Peyer's patch (tissue), 4 donors: ENCODE measurements around the gene CPT1C. TPM values are rescaled to one million over a fixed set of nuclear protein-coding genes. Genes with fewer than 3 reads are reported as not detected.
A peak's percentile ranks its signal among the peaks of the same experiment; 100 is the strongest.

ENCODE experiments used
- DNase-seq, 3 donors: peaks; one replicate each; pipeline ENCODE4 v3.0.0-alpha.2; 2017 to 2019
- H3K27ac ChIP-seq, 4 donors: fragments of 200-600 bp; sonication (generic); one replicate each; pipeline ENCODE4 v1.5.1; 2016 to 2019
- H3K27me3 ChIP-seq, 2 donors: fragments of 200-600 bp; sonication (generic); one replicate each; pipeline ENCODE4 v1.5.1; 2019
- H3K36me3 ChIP-seq, 3 donors: fragments of 200-600 bp; sonication (generic); one replicate each; pipeline ENCODE4 v1.5.1; 2016 to 2019
- H3K4me1 ChIP-seq, 4 donors: fragments of 200-600 bp; sonication (generic); one replicate each; pipeline ENCODE4 v1.5.1; 2016 to 2019
- H3K4me3 ChIP-seq, 4 donors: fragments of 200-600 bp; sonication (generic); 1 replicate in 3 of 4; 2 replicates in 1 of 4; pipeline ENCODE4 v1.5.1; 2016 to 2019; ENCODE audit warnings: mild to moderate bottlenecking in 1 of 4
- H3K9me3 ChIP-seq, 4 donors: fragments of 200-600 bp; sonication (generic); one replicate each; pipeline ENCODE4 v1.5.1; 2016 to 2019; ENCODE audit warnings: mild to moderate bottlenecking in 1 of 4
- CTCF ChIP-seq, 6 experiments: fragments of 450-650 bp in 4 of 6; fragments of 200-600 bp in 2 of 6; sonication (generic) in 1 of 6; IDR thresholded peaks; one replicate each; pipeline ENCODE4 v1.5.1; 2017 to 2019; ENCODE audit warnings: antibody characterized with exemption in 6 of 6, mild to moderate bottlenecking in 3 of 6, moderate library complexity in 1 of 6
- POLR2A ChIP-seq, 2 donors: fragments of 450-650 bp; IDR thresholded peaks; one replicate each; pipeline ENCODE4 v1.5.1; 2017; ENCODE audit warnings: antibody characterized with exemption in 2 of 2, mild to moderate bottlenecking in 2 of 2, moderate library complexity in 2 of 2
- total RNA-seq, 4 donors: library from RNA; depleted of rRNA; stranded (reverse); fragments of >200 nt; gene quantifications; one replicate each; pipeline ENCODE4 v1.1.0, GENCODE V29; 2016

CPT1C gene
- total RNA-seq, 4 donors from 2014 or later: 3.0 to 12.4 (median 5.6) TPM; not detected in 1

- Histone ChIP-seq H3K4me3 (peak overlapping the region; percentile 63 to 80 (median 71)), H3K4me1 (peaks cover 0 to 40% (median 17%) of the 10 kb centered on the region in 4 donors), H3K27me3 (no peaks in the 10 kb centered on the region), H3K36me3 (peaks cover 0 to 20% (median 0%) of the 10 kb centered on the region in 3 donors), H3K9me3 (no peaks in the 10 kb centered on the region), H3K27ac (peak overlapping the region; percentile 82 to 94 (median 86))
- DNase-seq: peak; percentile 75 to 93 (median 90)
- TF ChIP-seq CTCF (IDR thresholded peaks at IDR 0.05) (peak; percentile 56 to 79 (median 60)), POLR2A (IDR thresholded peaks at IDR 0.05) (no peak)
Observed at GRCh38 chr19:49677901-49678674, 12.8 kb upstream of the CPT1C start.

GRCh38 chr19:49678985-49679770 lies 11.7 kb upstream of the CPT1C start:
- peak overlapping the region in 1 of 4 donors; percentile 94 for H3K27ac ChIP-seq
- no peak overlapping the region for H3K4me3 ChIP-seq
- peaks cover 0 to 40% (median 17%) of the 10 kb centered on the region in 4 donors for H3K4me1 ChIP-seq
- H3K36me3 ChIP-seq: peaks cover 0 to 31% (median 0%) of the 10 kb centered on the region in 3 donors
- peak in 1 of 3 donors; percentile 44 for DNase-seq
- TF ChIP-seq CTCF (IDR thresholded peaks at IDR 0.05): no peak
- TF ChIP-seq POLR2A (IDR thresholded peaks at IDR 0.05): no peak
- H3K9me3 ChIP-seq: no peaks in the 10 kb centered on the region
- no peaks in the 10 kb centered on the region for H3K27me3 ChIP-seq

GRCh38 chr19:49679771-49680413 lies 11.0 kb upstream of the CPT1C start:
- Histone ChIP-seq H3K36me3 (peaks cover 0 to 36% (median 0%) of the 10 kb centered on the region in 3 donors), H3K9me3 (no peaks in the 10 kb centered on the region), H3K4me1 (peaks cover 0 to 40% (median 17%) of the 10 kb centered on the region in 4 donors), H3K27me3 (no peaks in the 10 kb centered on the region), H3K27ac (peak overlapping the region; percentile 18 to 94 (median 54)), H3K4me3 (no peak overlapping the region)
- TF ChIP-seq POLR2A (IDR thresholded peaks at IDR 0.05) (no peak), CTCF (IDR thresholded peaks at IDR 0.05) (no peak)
- DNase-seq: no peak

GRCh38 chr19:49680421-49681351 lies 10.2 kb upstream of the CPT1C start:
- Histone ChIP-seq H3K4me1 (peaks cover 0 to 39% (median 17%) of the 10 kb centered on the region in 4 donors), H3K9me3 (no peaks in the 10 kb centered on the region), H3K27ac (peak overlapping the region; percentile 18 to 72 (median 54)), H3K36me3 (peaks cover 0 to 44% (median 0%) of the 10 kb centered on the region in 3 donors), H3K27me3 (no peaks in the 10 kb centered on the region), H3K4me3 (peak overlapping the region in 3 of 4 donors; percentile 28 to 43 (median 34))
- peak; percentile 81 to 95 (median 94) for DNase-seq
- TF ChIP-seq POLR2A (IDR thresholded peaks at IDR 0.05) (no peak), CTCF (IDR thresholded peaks at IDR 0.05) (peak; percentile 98 to 100 (median 98))
